ENCODE results near the gene TBX21. TPM values are rescaled to one million over a fixed set of nuclear protein-coding genes. Genes with fewer than 3 reads are reported as not detected.

Gene TBX21
- total RNA-seq, 4 donors from 2014 or later, result 0.42 to 2.2 (median 0.61) TPM

DNA sequence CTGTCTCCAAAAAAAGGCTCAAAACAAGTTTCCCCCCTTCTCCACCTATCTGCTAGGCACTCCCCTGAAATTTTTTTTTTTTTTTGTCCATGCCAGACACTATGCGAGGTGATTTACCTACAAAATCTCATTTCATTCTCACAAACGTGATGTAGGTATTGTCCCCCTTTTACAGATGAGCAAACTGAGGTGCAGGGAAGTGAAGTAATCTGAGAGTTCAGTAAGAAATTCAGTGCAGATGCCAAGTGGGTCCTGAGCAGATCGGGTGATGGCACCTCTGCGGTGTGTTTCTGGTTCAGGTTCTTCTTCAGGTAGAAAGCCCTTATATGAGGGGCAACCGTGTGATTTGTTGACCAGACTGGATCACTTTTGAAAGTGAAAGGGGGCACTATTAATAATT lies 29.4 kb upstream of the TBX21 start:
- intact Hi-C loops (cut with DNase I), result loop anchor here (10.0 kb wide), 2 partner anchors 81 to 191 kb away; partner anchors contain the start of gene SP2
- TF ChIP-seq, protein P1, sequence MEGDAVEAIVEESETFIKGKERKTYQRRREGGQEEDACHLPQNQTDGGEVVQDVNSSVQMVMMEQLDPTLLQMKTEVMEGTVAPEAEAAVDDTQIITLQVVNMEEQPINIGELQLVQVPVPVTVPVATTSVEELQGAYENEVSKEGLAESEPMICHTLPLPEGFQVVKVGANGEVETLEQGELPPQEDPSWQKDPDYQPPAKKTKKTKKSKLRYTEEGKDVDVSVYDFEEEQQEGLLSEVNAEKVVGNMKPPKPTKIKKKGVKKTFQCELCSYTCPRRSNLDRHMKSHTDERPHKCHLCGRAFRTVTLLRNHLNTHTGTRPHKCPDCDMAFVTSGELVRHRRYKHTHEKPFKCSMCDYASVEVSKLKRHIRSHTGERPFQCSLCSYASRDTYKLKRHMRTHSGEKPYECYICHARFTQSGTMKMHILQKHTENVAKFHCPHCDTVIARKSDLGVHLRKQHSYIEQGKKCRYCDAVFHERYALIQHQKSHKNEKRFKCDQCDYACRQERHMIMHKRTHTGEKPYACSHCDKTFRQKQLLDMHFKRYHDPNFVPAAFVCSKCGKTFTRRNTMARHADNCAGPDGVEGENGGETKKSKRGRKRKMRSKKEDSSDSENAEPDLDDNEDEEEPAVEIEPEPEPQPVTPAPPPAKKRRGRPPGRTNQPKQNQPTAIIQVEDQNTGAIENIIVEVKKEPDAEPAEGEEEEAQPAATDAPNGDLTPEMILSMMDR (IDR thresholded peaks at IDR 0.05), result no peak
- TF ChIP-seq POLR2A (IDR thresholded peaks at IDR 0.05; ENCODE audit: low read depth) (no peak), EP300 (IDR thresholded peaks at IDR 0.05) (no peak)
- Histone ChIP-seq H3K9me3 (no peaks in the 10 kb centered on the region), H3K4me1 (peaks cover 29 to 60% (median 49%) of the 10 kb centered on the region in 4 donors), H3K27ac (replicated peaks in 1 of 4) (no peak overlapping the region), H3K27me3 (no peaks in the 10 kb centered on the region), H3K36me3 (peaks cover 8 to 48% (median 34%) of the 10 kb centered on the region in 4 donors), H3K4me3 (no peak overlapping the region)
- no peak for DNase-seq (ENCODE audit: extremely low spot score)
- 92% methylated on average over 5 of the region's 5 CpGs for WGBS

DNA sequence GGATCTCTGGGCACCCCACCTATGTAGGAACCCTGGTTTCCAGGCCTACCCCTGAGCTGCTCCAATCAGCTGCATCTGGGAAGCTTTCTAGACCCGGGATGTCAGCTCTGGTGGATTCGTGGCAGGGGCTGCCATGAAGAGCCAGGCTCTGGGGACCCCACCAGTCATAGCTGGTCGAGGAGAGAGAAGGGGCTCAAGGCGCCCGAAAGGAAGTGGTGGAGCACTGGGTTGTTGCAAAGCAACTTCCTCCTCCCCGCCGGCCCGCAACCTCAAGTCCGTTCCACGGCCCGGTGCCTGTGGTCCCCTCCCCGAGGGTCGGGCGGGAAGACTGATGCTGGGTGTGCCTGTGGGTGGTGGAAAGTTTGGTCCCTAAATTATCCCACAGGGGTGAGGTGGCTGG lies 28.9 kb upstream of the TBX21 start:
- DNase-seq (ENCODE audit: extremely low spot score), result no peak
- intact Hi-C loops (cut with DNase I), result loop anchor here (10.0 kb wide), 2 partner anchors 81 to 191 kb away; partner anchors contain the start of gene SP2
- peaks cover 29 to 58% (median 50%) of the 10 kb centered on the region in 4 donors for H3K4me1 ChIP-seq
- no peak overlapping the region for H3K4me3 ChIP-seq
- no peaks in the 10 kb centered on the region for H3K27me3 ChIP-seq
- 50% methylated on average over 8 of the region's 14 CpGs for WGBS
- peaks cover 8 to 49% (median 33%) of the 10 kb centered on the region in 4 donors for H3K36me3 ChIP-seq
- no peak overlapping the region for H3K27ac ChIP-seq (replicated peaks in 1 of 4)
- no peaks in the 10 kb centered on the region for H3K9me3 ChIP-seq
- TF ChIP-seq POLR2AphosphoS5 (IDR thresholded peaks at IDR 0.05) (no peak), POLR2A (IDR thresholded peaks at IDR 0.05; ENCODE audit: low read depth) (no peak), EP300 (IDR thresholded peaks at IDR 0.05) (no peak)
- TF ChIP-seq, protein P1 (IDR thresholded peaks at IDR 0.05), result no peak

DNA sequence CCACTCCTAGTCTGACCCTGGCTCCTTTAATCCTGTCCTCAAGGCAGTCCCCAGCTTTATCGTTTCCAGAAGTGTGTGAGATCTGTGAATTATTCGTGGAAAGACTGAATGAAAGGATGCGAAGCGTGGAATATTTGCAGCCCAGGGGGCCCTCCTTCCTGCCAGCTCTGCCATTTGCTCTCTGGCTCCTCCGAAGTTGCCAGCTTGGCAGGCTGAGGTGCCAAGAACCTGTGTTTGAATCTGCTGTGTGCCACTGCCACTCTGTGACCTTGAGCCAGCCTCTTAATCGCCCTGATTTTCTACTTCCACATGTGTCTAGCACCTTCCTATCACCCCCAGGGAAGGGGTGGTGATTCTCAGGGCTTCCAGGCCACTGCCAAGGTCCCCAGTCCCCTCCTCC lies 28.3 kb upstream of the TBX21 start:
- H3K36me3 ChIP-seq, result peaks cover 2 to 48% (median 32%) of the 10 kb centered on the region in 4 donors
- H3K27me3 ChIP-seq, result no peaks in the 10 kb centered on the region
- DNase-seq (ENCODE audit: extremely low spot score), result no peak
- H3K27ac ChIP-seq (replicated peaks in 1 of 4), result no peak overlapping the region
- no peak overlapping the region for H3K4me3 ChIP-seq
- H3K9me3 ChIP-seq, result no peaks in the 10 kb centered on the region
- H3K4me1 ChIP-seq, result peaks cover 29 to 63% (median 52%) of the 10 kb centered on the region in 4 donors
- intact Hi-C loops (cut with DNase I), result loop anchor here (10.0 kb wide), 2 partner anchors 80 to 190 kb away; partner anchors contain the start of gene SP2
- WGBS, result 72% methylated on average over 6 of the region's 6 CpGs
- TF ChIP-seq POLR2A (IDR thresholded peaks at IDR 0.05; ENCODE audit: low read depth) (no peak), EP300 (IDR thresholded peaks at IDR 0.05) (no peak), POLR2AphosphoS5 (IDR thresholded peaks at IDR 0.05) (no peak)
- TF ChIP-seq, protein P1 (IDR thresholded peaks at IDR 0.05), result no peak

DNA sequence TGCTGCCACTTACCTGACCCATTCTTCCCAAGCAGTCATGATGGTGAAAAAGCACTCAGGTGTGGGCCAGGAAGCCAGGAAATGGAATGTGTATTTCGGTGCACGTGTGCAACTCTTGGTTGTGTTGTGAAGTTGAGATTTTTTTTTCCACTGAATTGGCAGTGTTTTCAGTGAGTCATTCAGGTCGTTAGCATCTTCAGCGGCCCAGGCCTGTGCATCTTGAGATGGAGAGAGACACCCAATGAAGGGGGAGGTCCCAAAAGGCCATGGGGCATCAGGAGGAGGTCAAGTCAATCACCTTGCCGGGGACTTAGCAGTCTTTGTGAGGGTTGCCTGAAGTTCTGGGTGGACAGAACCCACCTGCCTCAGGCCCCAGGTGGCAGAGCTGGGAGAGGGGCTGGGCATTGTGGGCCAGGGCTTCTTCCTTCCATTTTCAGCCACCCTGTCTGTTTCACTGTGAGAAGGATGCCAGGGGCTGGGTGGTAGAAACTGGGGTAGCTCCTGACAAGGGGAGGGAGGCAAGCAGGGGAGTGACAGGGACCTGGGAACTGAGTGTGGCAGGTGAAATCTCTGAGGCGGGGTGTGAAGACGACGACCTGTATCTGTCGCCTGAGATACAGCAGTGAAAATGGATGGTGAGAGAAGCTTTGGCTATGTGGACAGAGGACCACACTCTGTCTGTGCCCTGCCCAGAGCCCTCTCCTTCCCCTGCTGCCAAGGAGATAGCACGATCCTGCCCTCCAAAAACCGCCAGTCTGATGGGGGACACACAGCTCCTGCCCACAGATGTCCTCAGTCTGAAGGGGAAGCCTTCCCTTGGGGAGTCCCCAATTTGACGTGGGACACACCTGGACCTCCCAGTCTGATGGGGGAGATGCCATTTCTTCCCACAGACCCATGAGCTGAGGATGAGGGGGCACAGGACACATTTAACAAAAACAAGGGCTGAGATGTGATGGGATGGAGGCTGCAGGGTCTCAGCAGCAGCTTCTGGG lies 27.2 kb upstream of the TBX21 start:
- Histone ChIP-seq H3K4me3 (no peak overlapping the region), H3K36me3 (peaks cover 3 to 49% (median 34%) of the 10 kb centered on the region in 4 donors), H3K4me1 (peaks cover 29 to 63% (median 53%) of the 10 kb centered on the region in 4 donors), H3K9me3 (no peaks in the 10 kb centered on the region), H3K27me3 (no peaks in the 10 kb centered on the region), H3K27ac (replicated peaks in 1 of 4) (peak overlapping the region in 2 of 4 donors; percentile 45 to 64)
- intact Hi-C loops (cut with DNase I), result loop anchor here (10.0 kb wide), 2 partner anchors 79 to 189 kb away; partner anchors contain the start of gene SP2
- 58% methylated on average over 12 of the region's 12 CpGs for WGBS
- no peak for DNase-seq (ENCODE audit: extremely low spot score)
- TF ChIP-seq POLR2A (IDR thresholded peaks at IDR 0.05; ENCODE audit: low read depth), result no peak
- no peak for TF ChIP-seq POLR2AphosphoS5 (IDR thresholded peaks at IDR 0.05)
- no peak for TF ChIP-seq EP300 (IDR thresholded peaks at IDR 0.05)
- TF ChIP-seq, protein P1 (IDR thresholded peaks at IDR 0.05), result no peak
